SK-MEL-5 (cell line): ENCODE measurements around the gene LY6G6F. TPM values are rescaled to one million over a fixed set of nuclear protein-coding genes. Genes with fewer than 3 reads are reported as not detected.

Source experiments
- DNase-seq: peaks from one replicate; pipeline ENCODE4 v3.0.0-alpha.2; 2016; ENCODE audit warnings: low read depth, low spot score
- in situ Hi-C: cut with HindIII; loops from 2 replicates; pipeline ENCODE4 v1.10.0; 2016; ENCODE audit warnings: low sequenced_read_pairs, high pct_unique_total_duplicates, low pct_unique_long_range_greater_than_20kb
- small RNA-seq, 2 experiments: library from RNA; depleted of rRNA; stranded (forward); fragments of <200 nt; gene quantifications; one replicate each; pipeline ENCODE3, GENCODE V24; 2014
- total RNA-seq: library from RNA; depleted of rRNA; stranded (reverse); fragments of >200 nt; shearing (Covaris generic); gene quantifications from 2 replicates; pipeline ENCODE4 v1.2.3, GENCODE V29; 2014; rRNA removed

Gene LY6G6F
- total RNA-seq, 1 experiment from 2014 or later = not detected

DNA sequence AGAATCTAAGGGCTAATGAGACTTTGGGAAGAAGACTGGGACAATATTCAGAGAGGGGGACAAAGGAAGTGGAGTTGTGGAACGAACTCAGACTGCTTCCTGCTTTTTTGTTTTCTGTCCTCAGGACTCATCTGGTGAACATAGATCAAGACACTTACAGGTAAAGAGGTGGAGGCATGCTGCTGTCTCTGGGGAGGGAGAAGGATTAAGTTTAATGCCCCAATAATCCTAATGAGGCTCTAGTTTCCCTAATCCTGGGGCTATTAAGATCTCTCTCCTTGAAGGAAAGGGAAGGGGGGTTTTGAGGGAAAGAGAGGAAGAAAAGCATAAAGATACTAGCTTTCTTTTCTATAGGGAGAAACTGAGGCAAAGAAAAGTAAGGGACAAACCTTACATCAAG is 37.8 kb downstream of the LY6G6F start:
- in situ Hi-C loops = no loop called here
- DNase-seq = no peak

DNA sequence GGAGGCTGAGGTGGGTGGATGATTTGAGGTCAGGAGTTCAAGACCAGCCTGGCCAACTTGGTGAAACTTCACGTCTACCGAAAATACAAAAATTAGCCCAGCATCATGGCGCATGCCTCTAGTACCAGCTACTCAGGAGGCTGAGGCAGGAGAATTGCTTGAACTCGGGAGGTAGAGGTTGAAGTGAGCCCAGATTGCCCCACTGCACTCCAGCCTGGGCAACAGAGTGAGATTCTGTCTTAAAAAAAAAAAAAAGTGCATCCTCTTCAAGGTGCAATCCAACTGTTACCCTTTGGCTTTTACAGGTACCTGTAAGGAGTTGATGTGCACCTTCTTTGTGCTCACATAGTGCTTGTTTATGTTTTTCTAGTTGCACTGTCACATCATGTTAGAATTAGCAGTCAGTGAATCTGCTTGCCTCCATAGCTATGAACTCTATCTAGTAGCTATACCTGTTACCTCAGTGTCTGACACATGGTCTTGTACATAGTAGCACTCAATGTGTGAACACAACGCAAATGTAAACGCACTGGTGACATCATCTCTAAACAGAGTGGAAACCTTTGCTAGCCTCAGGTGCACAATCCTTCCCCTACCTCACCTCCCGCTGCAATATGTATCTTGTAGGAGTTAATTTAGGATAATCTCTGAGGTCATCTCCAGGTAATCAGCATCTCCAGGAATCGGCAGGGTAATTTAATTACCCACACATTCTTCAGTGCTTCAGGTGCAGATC is 42.8 kb downstream of the LY6G6F start:
- in situ Hi-C loops = no loop called here

DNA sequence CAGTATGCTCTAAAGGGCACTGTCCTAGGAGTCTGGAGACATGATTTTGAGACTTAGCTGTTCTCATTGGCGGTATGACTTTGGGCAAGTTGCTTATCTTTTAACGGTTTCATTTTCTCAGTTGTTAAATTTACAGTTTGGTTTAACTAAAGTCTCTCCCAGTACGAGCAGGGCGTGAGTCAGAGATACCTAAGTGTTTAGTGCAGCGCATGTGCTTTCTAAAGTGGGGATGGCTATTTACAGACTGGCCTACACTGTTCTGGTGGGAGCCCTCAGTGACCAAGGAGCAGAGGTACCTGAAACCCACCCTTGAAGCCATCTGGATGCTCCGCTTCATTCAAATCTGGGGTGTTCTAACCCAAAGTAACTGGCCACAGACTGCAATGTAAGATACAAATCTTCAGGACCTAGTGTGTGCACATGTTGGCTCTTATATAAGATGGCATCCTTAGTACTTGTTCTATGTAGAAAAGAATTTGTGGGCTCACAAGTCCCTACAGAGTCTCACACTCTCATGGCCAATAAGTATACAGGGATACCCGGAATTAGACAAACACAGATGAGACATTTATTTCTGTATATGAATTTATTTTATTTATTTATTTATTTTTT is 43.9 kb downstream of the LY6G6F start:
- DNase-seq = no peak

More for the DNA sequence above, 42.8 kb downstream of the LY6G6F start:
- no peak for DNase-seq

DNA sequence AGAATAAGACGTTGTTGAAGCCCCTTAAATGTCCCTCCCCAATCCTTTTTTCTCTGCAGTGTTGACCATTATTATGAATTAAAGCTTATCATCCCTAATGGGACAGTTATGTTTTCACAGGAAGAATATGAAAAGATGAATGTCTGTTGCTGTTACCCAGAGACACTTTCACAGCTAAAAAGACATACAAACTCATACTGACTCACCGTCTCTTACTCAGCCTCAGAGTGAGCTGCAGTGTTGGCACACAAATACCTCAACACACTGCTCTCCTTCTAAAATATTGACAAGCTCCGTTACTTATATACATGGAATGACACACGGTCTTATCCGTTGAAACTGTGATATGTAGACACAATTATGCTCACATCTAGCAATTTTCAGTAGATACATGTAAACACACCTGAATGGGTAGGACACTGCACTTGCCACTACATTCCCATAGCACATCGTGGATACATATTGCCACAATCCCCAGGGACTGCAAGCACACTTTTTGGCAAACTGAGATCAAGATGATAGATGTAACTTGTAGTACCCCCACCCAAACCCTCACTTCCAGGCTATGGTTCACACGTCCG is 46.2 kb downstream of the LY6G6F start:
- DNase-seq = no peak
- in situ Hi-C loops = no loop called here

More for the DNA sequence above, 43.9 kb downstream of the LY6G6F start:
- in situ Hi-C loops = no loop called here

DNA sequence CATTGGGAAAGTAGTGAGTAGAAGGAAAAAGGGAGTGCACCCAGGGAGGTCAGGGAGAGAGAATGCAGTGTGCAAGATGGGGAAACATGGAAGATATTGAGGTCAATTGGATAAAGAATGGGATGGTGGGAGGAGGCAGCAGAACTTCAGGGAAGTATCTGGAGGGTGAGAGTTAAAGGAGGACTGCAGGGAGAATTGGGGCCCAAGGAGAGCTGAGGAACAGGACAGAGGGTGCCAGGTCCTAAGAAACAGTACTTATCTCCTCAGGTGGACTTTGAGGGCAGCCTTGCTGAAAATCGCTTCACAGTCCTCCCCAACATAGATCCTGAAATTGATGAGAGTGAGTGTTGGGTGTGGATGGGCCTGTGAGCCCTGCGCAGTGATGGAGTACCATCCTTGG is 51.6 kb downstream of the LY6G6F start:
- no peak for DNase-seq
- in situ Hi-C loops = no loop called here

Small RNA genes lying within 50 kb of the gene (small RNA-seq; reads per million reads assigned to genes)
- gene LY6G6D = 0 reads per million in 2 experiments
- gene MIR4646 = 0 reads per million in 2 experiments
- gene RF00019 = 0 reads per million in 2 experiments
- gene RNU6-850P = 0 reads per million in 2 experiments

Other genes with a start within 250 kb of the LY6G6F start
- 4.9 and 7.0 TPM in 2 replicates for gene MICB, start 208.7 kb upstream of the LY6G6F start, total RNA-seq
- not detected in 2 replicates for gene MCCD1, start 177.9 kb upstream of the LY6G6F start, total RNA-seq
- gene DDX39B, start 164.9 kb upstream of the LY6G6F start, total RNA-seq = 384 and 391 TPM in 2 replicates
- 0.32 and 0.45 TPM in 2 replicates for gene ATP6V1G2, start 160.3 kb upstream of the LY6G6F start, total RNA-seq
- gene NFKBIL1, start 159.3 kb upstream of the LY6G6F start, total RNA-seq = 17.2 and 17.8 TPM in 2 replicates
- not detected in 2 replicates for gene LTA, start 134.6 kb upstream of the LY6G6F start, total RNA-seq
- gene TNF, start 131.3 kb upstream of the LY6G6F start, total RNA-seq = not detected in 2 replicates
- gene LTB, start 124.4 kb upstream of the LY6G6F start, total RNA-seq = not detected in 2 replicates
- not detected in 2 replicates for gene LST1, start 120.6 kb upstream of the LY6G6F start, total RNA-seq
- gene NCR3, start 113.9 kb upstream of the LY6G6F start, total RNA-seq = not detected in 2 replicates
- not detected in 2 replicates for gene AIF1, start 91.6 kb upstream of the LY6G6F start, total RNA-seq
- 32.0 and 48.6 TPM in 2 replicates for gene PRRC2A, start 86.2 kb upstream of the LY6G6F start, total RNA-seq
- 110 and 149 TPM in 2 replicates for gene BAG6, start 54.2 kb upstream of the LY6G6F start, total RNA-seq
- 0.42 and 0.43 TPM in 2 replicates for gene APOM, start 51.0 kb upstream of the LY6G6F start, total RNA-seq
- gene C6orf47, start 46.1 kb upstream of the LY6G6F start, total RNA-seq = 24.5 and 25.6 TPM in 2 replicates
- gene GPANK1, start 41.9 kb upstream of the LY6G6F start, total RNA-seq = 17.8 and 18.5 TPM in 2 replicates
- gene CSNK2B, start 40.8 kb upstream of the LY6G6F start, total RNA-seq = 213 and 226 TPM in 2 replicates
- 0.85 and 0.87 TPM in 2 replicates for gene LY6G5B, start 36.9 kb upstream of the LY6G6F start, total RNA-seq
- gene LY6G5C, start 25.8 kb upstream of the LY6G6F start, total RNA-seq = 0.48 TPM in 1 of 2 replicates, not detected in the other
- 53.0 and 55.0 TPM in 2 replicates for gene ABHD16A, start 3.5 kb upstream of the LY6G6F start, total RNA-seq
- gene LY6G6D, start 8.5 kb downstream of the LY6G6F start, total RNA-seq = not detected in 2 replicates
- not detected in 2 replicates for gene LY6G6C, start 14.9 kb downstream of the LY6G6F start, total RNA-seq
- gene MPIG6B, start 16.5 kb downstream of the LY6G6F start, total RNA-seq = not detected in 2 replicates
- 4.6 and 4.7 TPM in 2 replicates for gene DDAH2, start 22.4 kb downstream of the LY6G6F start, total RNA-seq
- gene CLIC1, start 29.7 kb downstream of the LY6G6F start, total RNA-seq = 466 and 467 TPM in 2 replicates
- 16.1 and 17.5 TPM in 2 replicates for gene MSH5, start 33.1 kb downstream of the LY6G6F start, total RNA-seq
- gene SAPCD1, start 55.8 kb downstream of the LY6G6F start, total RNA-seq = 1.1 and 1.7 TPM in 2 replicates
- gene VWA7, start 70.5 kb downstream of the LY6G6F start, total RNA-seq = not detected in 2 replicates
- gene VARS1, start 88.9 kb downstream of the LY6G6F start, total RNA-seq = 38.9 and 53.0 TPM in 2 replicates
- gene LSM2, start 100.1 kb downstream of the LY6G6F start, total RNA-seq = 45.6 and 47.0 TPM in 2 replicates
- 0.29 TPM in 2 replicates for gene HSPA1L, start 108.4 kb downstream of the LY6G6F start, total RNA-seq
- gene HSPA1A, start 108.7 kb downstream of the LY6G6F start, total RNA-seq = 7.1 and 8.2 TPM in 2 replicates
- 104 TPM in 2 replicates for gene HSPA1B, start 120.9 kb downstream of the LY6G6F start, total RNA-seq
- gene NEU1, start 156.0 kb downstream of the LY6G6F start, total RNA-seq = 213 and 215 TPM in 2 replicates
- not detected in 2 replicates for gene SLC44A4, start 172.1 kb downstream of the LY6G6F start, total RNA-seq
- 39.4 and 47.7 TPM in 2 replicates for gene EHMT2, start 190.8 kb downstream of the LY6G6F start, total RNA-seq
- gene ZBTB12, start 195.2 kb downstream of the LY6G6F start, total RNA-seq = 1.3 and 2.2 TPM in 2 replicates
- 9.4 and 10.1 TPM in 2 replicates for gene C2, start 220.9 kb downstream of the LY6G6F start, total RNA-seq
- gene CFB, start 239.2 kb downstream of the LY6G6F start, total RNA-seq = not detected in 2 replicates